H1 (cell line): ENCODE measurements around the gene AGRN. TPM values are rescaled to one million over a fixed set of nuclear protein-coding genes. Genes with fewer than 3 reads are reported as not detected.

ENCODE experiments used
- CTCF ChIA-PET: fragments of 300-600 bp; sonication (Branson Sonifier 250); formaldehyde crosslinking; loops from one replicate; lab custom pipeline; 2021; ENCODE audit not compliant: partially characterized antibody; lab: Charles Lee
- POLR2A ChIA-PET: fragments of 300-600 bp; sonication (Branson Sonifier 250); formaldehyde crosslinking; loops from one replicate; lab custom pipeline; 2021; ENCODE audit warnings: inconsistent platforms; ENCODE audit not compliant: partially characterized antibody; lab: Charles Lee
- DNase-seq, 2 experiments: peaks; one replicate each; pipeline versions ENCODE4 v3.0.0 to v3.0.0-alpha.2; 2010 to 2022; ENCODE audit warnings: low spot score in 2 of 2, low read depth in 1 of 2, mixed read lengths in 1 of 2
- FAIRE-seq: peaks from 2 replicates; lab custom pipeline; 2011; peaks lifted over from hg19 to GRCh38; lab: Jason Lieb, UNC
- H2AFZ ChIP-seq: 2 replicates; pipeline ENCODE4 v1.8.1; 2012; ENCODE audit warnings: low read length, inconsistent platforms
- H2AK5ac ChIP-seq: 2 replicates; pipeline ENCODE4 v1.6.1; 2013; ENCODE audit warnings: low read depth, low read length
- H2BK120ac ChIP-seq: replicated peaks from 2 replicates; pipeline ENCODE3; 2013; ENCODE audit warnings: low read depth, low read length, inconsistent platforms
- H2BK12ac ChIP-seq: 2 replicates; pipeline ENCODE4 v1.6.1; 2013; ENCODE audit warnings: low read depth, low read length
- H2BK15ac ChIP-seq: 2 replicates; pipeline ENCODE4 v1.6.1; 2013; ENCODE audit warnings: low read length
- H2BK20ac ChIP-seq: 2 replicates; pipeline ENCODE4 v1.6.1; 2013; ENCODE audit warnings: low read length
- H2BK5ac ChIP-seq: 2 replicates; pipeline ENCODE4 v1.6.1; 2013; ENCODE audit warnings: low read depth, low read length
- H3K14ac ChIP-seq: 2 replicates; pipeline ENCODE4 v1.6.1; 2013; ENCODE audit warnings: inconsistent platforms; ENCODE audit not compliant: insufficient read length
- H3K18ac ChIP-seq: 2 replicates; pipeline ENCODE4 v1.6.1; 2013; ENCODE audit warnings: low read length; ENCODE audit errors: extremely low read depth
- H3K23ac ChIP-seq: 2 replicates; pipeline ENCODE4 v1.6.1; 2013; ENCODE audit warnings: inconsistent platforms; ENCODE audit not compliant: insufficient read length
- H3K23me2 ChIP-seq: 2 replicates; pipeline ENCODE4 v1.6.1; 2013; ENCODE audit warnings: low read depth, low read length
- H3K27ac ChIP-seq: 2 replicates; pipeline ENCODE4 v1.6.1; 2011; ENCODE audit warnings: low read depth, low read length, inconsistent platforms
- H3K27me3 ChIP-seq, 4 experiments: replicated peaks in 1 of 4; 1 replicate in 1 of 4; 2 replicates in 3 of 4; pipeline versions ENCODE4 v1.6.1 to v1.8.1; 2011 to 2013; ENCODE audit warnings: low read length in 3 of 4, mild to moderate bottlenecking in 3 of 4, inconsistent platforms in 2 of 4, mixed read lengths in 2 of 4, moderate library complexity in 1 of 4; ENCODE audit not compliant: control insufficient read depth in 3 of 4, insufficient read depth in 3 of 4; ENCODE audit errors: extremely low read depth in 1 of 4
- H3K36me3 ChIP-seq, 4 experiments: 2 replicates each; pipeline versions ENCODE4 v1.6.1 to v1.8.1; 2011 to 2013; ENCODE audit warnings: mild to moderate bottlenecking in 4 of 4, low read length in 3 of 4, moderate library complexity in 2 of 4, control low read depth in 1 of 4, inconsistent platforms in 1 of 4; ENCODE audit not compliant: insufficient read depth in 4 of 4, control insufficient read depth in 2 of 4
- H3K4ac ChIP-seq: replicated peaks from 2 replicates; pipeline ENCODE3; 2013; ENCODE audit warnings: low read length, low read depth, mixed read lengths, inconsistent platforms; ENCODE audit not compliant: insufficient read length
- H3K4me1 ChIP-seq, 4 experiments: replicated peaks in 1 of 4; 1 replicate in 1 of 4; 2 replicates in 3 of 4; pipeline versions ENCODE4 v1.6.1 to v1.8.1; 2011 to 2013; ENCODE audit warnings: low read length in 3 of 4, inconsistent platforms in 2 of 4, mixed read lengths in 1 of 4; ENCODE audit not compliant: insufficient read depth in 4 of 4, control insufficient read depth in 3 of 4
- H3K4me2 ChIP-seq, 2 experiments: 2 replicates each; pipeline versions ENCODE4 v1.6.1 to v1.8.1; 2011 to 2013; ENCODE audit warnings: low read depth in 2 of 2, low read length in 2 of 2, control low read depth in 1 of 2, inconsistent platforms in 1 of 2, mild to moderate bottlenecking in 1 of 2; ENCODE audit not compliant: insufficient read depth in 1 of 2
- H3K4me3 ChIP-seq, 4 experiments: fragments of 200-600, 300-600 bp in 1 of 4; sonication (generic), shearing (Covaris generic), sonication (Bioruptor Twin) in 1 of 4; 2 replicates each; pipeline versions ENCODE4 v1.5.1 to v1.8.1; 2011 to 2016; ENCODE audit warnings: low read length in 4 of 4, low read depth in 3 of 4, control low read depth in 2 of 4, inconsistent platforms in 2 of 4, mild to moderate bottlenecking in 2 of 4, mixed read lengths in 1 of 4, moderate library complexity in 1 of 4; ENCODE audit not compliant: insufficient read depth in 2 of 4; ENCODE audit errors: extremely low read depth in 1 of 4
- H3K56ac ChIP-seq: replicated peaks from 2 replicates; pipeline ENCODE3; 2013; ENCODE audit warnings: low read depth, mild to moderate bottlenecking, mixed read lengths, low read length, inconsistent platforms; ENCODE audit not compliant: insufficient read length
- H3K79me1 ChIP-seq: 2 replicates; pipeline ENCODE4 v1.6.1; 2013; ENCODE audit warnings: low read depth, low read length, control low read depth
- H3K79me2 ChIP-seq, 2 experiments: 2 replicates each; pipeline versions ENCODE4 v1.6.1 to v1.8.1; 2012 to 2013; ENCODE audit warnings: low read length in 2 of 2, mild to moderate bottlenecking in 2 of 2, inconsistent platforms in 1 of 2; ENCODE audit not compliant: insufficient read depth in 2 of 2, control insufficient read depth in 1 of 2
- H3K9ac ChIP-seq, 4 experiments: replicated peaks in 1 of 4; 1 replicate in 1 of 4; 2 replicates in 3 of 4; pipeline versions ENCODE4 v1.6.1 to v1.8.1; 2011 to 2013; ENCODE audit warnings: low read depth in 3 of 4, low read length in 3 of 4, control low read depth in 2 of 4, mild to moderate bottlenecking in 2 of 4, moderate library complexity in 2 of 4, inconsistent platforms in 1 of 4; ENCODE audit errors: extremely low read depth in 1 of 4
- H3K9me3 ChIP-seq, 2 experiments: 2 replicates each; pipeline versions ENCODE4 v1.6.1 to v1.8.1; 2012 to 2013; ENCODE audit warnings: mild to moderate bottlenecking in 2 of 2, moderate library complexity in 2 of 2, control low read depth in 1 of 2, inconsistent platforms in 1 of 2, low read depth in 1 of 2, low read length in 1 of 2, mixed read lengths in 1 of 2; ENCODE audit not compliant: insufficient read depth in 2 of 2
- H4K20me1 ChIP-seq, 2 experiments: replicated peaks in 1 of 2; 2 replicates each; pipeline versions ENCODE3 to v1.8.1; 2011 to 2013; ENCODE audit warnings: inconsistent platforms in 2 of 2, low read length in 2 of 2, mild to moderate bottlenecking in 1 of 2; ENCODE audit not compliant: insufficient read depth in 2 of 2, control insufficient read depth in 1 of 2
- H4K5ac ChIP-seq: 2 replicates; pipeline ENCODE4 v1.6.1; 2013; ENCODE audit warnings: low read length, low read depth, mixed read lengths, inconsistent platforms; ENCODE audit not compliant: insufficient read length
- H4K8ac ChIP-seq: 2 replicates; pipeline ENCODE4 v1.8.0; 2013; ENCODE audit warnings: mild to moderate bottlenecking, moderate library complexity, low read length, inconsistent platforms; ENCODE audit not compliant: insufficient read depth; ENCODE audit errors: extremely low read depth
- H4K91ac ChIP-seq: replicated peaks from 2 replicates; pipeline ENCODE3; 2013; ENCODE audit warnings: low read length, mixed read lengths, inconsistent platforms; ENCODE audit not compliant: insufficient read length
- CBX8 ChIP-seq: fragments of 300-800, 300-1000 bp; sonication (generic); IDR thresholded peaks from 2 replicates; pipeline ENCODE4 v1.7.1; 2016; ENCODE audit warnings: low read depth, low read length, borderline replicate concordance
- CHD1 ChIP-seq: IDR thresholded peaks from 2 replicates; pipeline ENCODE4 v1.6.1; 2012; ENCODE audit warnings: low read depth, low read length, improper control_type of control experiment
- GTF2F1 ChIP-seq: IDR thresholded peaks from 2 replicates; pipeline ENCODE4 v1.6.1; 2012; ENCODE audit warnings: low read depth, low read length, improper control_type of control experiment, borderline replicate concordance
- POU5F1 ChIP-seq: IDR thresholded peaks from 2 replicates; pipeline ENCODE4 v1.6.1; 2011; ENCODE audit warnings: low read depth, mild to moderate bottlenecking, low read length, moderate library complexity
- RFX5 ChIP-seq: IDR thresholded peaks from 2 replicates; pipeline ENCODE4 v1.6.1; 2011; ENCODE audit warnings: low read depth, low read length, improper control_type of control experiment, borderline replicate concordance
- SIX5 ChIP-seq: IDR thresholded peaks from 2 replicates; pipeline ENCODE4 v1.6.1; 2011; ENCODE audit warnings: mild to moderate bottlenecking, low read depth, low read length
- TEAD4 ChIP-seq: IDR thresholded peaks from 2 replicates; pipeline ENCODE4 v1.6.1; 2012; ENCODE audit warnings: low read depth, low read length, inconsistent platforms, mixed read lengths
- WGBS, 2 experiments: shearing (Covaris generic) in 1 of 2; methylation state at CpG; one replicate each; pipeline versions ENCODE4 v1.1.6 to v1.1.7; 2013 to 2015; ENCODE audit warnings: low lambda C conversion rate in 2 of 2, mixed read lengths in 2 of 2, inconsistent platforms in 1 of 2, low coverage in 1 of 2, missing lambda C conversion rate in 1 of 2; ENCODE audit not compliant: insufficient replicate concordance in 2 of 2, insufficient coverage in 1 of 2, insufficient read length in 1 of 2; ENCODE audit errors: extremely low coverage in 1 of 2, missing lambda C conversion rate in 1 of 2; 5-methylcytosine and 5-hydroxymethylcytosine counted together
- polyA plus RNA-seq, 7 experiments: library from polyadenylated mRNA; depleted of rRNA in 3 of 7; stranded (reverse) in 5 of 7; unstranded in 2 of 7; fragments of >200 nt in 5 of 7; fragments of 200-250 nt in 2 of 7; gene quantifications; 1 replicate in 5 of 7; 2 replicates in 1 of 7; 4 replicates in 1 of 7; pipeline versions ENCODE4 v1.2.1 to v1.2.3, GENCODE V29; 2011 to 2013; ENCODE audit warnings: missing spikeins in 2 of 7, mixed read lengths in 2 of 7
- total RNA-seq: library from RNA; stranded (reverse); fragmentation: NEBNext Ultra II Directional; extraction: Animal tissue kit (Norgen Biotek cat#: 25700); gene quantifications from 2 replicates; pipeline ENCODE4 v1.2.1, GENCODE V29; 2021
- TF ChIP-seq, protein P1 (sequence below): IDR thresholded peaks from 2 replicates; pipeline ENCODE4 v1.6.1; 2012; ENCODE audit warnings: low read length, inconsistent platforms

Gene AGRN
- total and polyA plus RNA-seq, 2 of the 8 experiments (the other 6 are each of a cell fraction or from before 2014, with no cell fraction given): 52.3 to 155 TPM

DNA sequence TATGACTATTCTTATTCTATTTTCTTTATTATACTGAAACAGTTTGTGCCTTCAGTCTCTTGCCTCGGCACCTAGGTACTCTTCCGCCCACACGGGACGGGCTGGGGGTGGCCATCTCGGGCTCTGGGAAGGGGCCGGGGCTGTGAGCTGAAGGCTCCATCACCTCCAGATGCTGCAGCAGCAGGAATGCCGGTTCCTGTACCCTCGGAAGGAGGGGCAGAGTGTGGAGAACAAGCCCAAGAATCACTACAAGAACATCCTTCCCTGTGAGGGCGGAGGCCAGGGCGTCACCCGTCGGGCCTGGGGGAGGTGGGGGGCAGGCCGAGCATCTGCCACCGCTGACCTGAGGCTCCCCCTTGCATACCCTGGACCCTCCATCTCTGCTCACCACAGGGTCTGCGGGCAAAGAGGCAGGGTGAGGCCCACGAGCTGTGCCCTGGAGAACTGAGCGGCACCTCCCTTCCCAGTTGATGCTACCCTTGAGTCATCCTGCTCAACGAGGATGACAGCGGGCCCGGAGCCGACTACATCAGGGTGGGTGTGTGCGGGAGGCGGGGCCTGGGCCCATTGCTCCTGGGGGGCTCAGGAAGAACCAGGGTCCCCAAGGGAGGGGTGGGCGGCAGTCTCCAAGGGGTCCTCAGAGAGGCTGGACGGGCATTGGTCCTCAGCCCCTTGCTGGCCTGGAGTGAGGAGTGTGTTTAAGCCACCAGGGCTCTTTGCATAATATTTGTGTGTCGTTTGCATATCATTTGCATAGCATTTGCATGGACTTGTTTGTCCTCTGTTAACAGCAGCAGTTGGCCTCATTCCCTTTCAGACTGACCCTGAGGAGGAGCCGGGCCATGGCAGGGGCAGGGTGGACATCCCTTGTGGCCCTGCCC lies 46.7 kb downstream of the AGRN start:
- Histone ChIP-seq H4K5ac (no peak overlapping the region), H2BK5ac (no peak overlapping the region), H3K23ac (no peak overlapping the region), H3K56ac (no peak overlapping the region), H3K27me3 (peaks cover 4 to 27% (median 22%) of the 10 kb centered on the region in 4 experiments), H3K9ac (no peak overlapping the region), H4K8ac (peak overlapping the region; percentile 51; the same call in 1 of the 2 replicates), H3K79me1 (no peaks in the 10 kb centered on the region), H2BK20ac (no peak overlapping the region), H2BK12ac (no peak overlapping the region), H3K14ac (no peak overlapping the region), H2AK5ac (no peak overlapping the region), H4K91ac (no peak overlapping the region), H3K4ac (no peak overlapping the region), H4K20me1 (peaks cover 0 to 16% of the 10 kb centered on the region in 2 experiments), H3K18ac (no peak overlapping the region), H2BK15ac (no peak overlapping the region), H3K36me3 (no peaks in the 10 kb centered on the region), H3K4me1 (peaks cover 0 to 15% (median 7%) of the 10 kb centered on the region in 4 experiments; a peak in 5 of 7 replicates), H3K27ac (no peak overlapping the region), H2AFZ (no peak overlapping the region), H2BK120ac (no peak overlapping the region), H3K4me2 (no peak overlapping the region), H3K79me2 (no peaks in the 10 kb centered on the region), H3K9me3 (no peaks in the 10 kb centered on the region), H3K23me2 (peaks cover 7% of the 10 kb centered on the region; the same call in 1 of the 2 replicates), H3K4me3 (no peak overlapping the region)
- 84% methylated on average over 27 of the region's 27 CpGs; no CpG with 5 or more reads in 1 of the 2 experiments for WGBS, 2 experiments
- TF ChIP-seq CHD1: no peak
- TF ChIP-seq TEAD4: no peak
- no peak for TF ChIP-seq GTF2F1
- no peak for TF ChIP-seq POU5F1
- TF ChIP-seq SIX5: no peak
- TF ChIP-seq, protein P1, sequence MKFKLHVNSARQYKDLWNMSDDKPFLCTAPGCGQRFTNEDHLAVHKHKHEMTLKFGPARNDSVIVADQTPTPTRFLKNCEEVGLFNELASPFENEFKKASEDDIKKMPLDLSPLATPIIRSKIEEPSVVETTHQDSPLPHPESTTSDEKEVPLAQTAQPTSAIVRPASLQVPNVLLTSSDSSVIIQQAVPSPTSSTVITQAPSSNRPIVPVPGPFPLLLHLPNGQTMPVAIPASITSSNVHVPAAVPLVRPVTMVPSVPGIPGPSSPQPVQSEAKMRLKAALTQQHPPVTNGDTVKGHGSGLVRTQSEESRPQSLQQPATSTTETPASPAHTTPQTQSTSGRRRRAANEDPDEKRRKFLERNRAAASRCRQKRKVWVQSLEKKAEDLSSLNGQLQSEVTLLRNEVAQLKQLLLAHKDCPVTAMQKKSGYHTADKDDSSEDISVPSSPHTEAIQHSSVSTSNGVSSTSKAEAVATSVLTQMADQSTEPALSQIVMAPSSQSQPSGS: no peak
- TF ChIP-seq RFX5: no peak
- no peak for TF ChIP-seq CBX8
- POLR2A ChIA-PET: interaction anchor here (1.3 to 2.2 kb wide), 4 partner anchors 10 to 34 kb away, joined by 4 to 6 read pairs (median 4); no protein-coding TSS in a partner anchor
- DNase-seq: no peak
- no peak for FAIRE-seq
- CTCF ChIA-PET: interaction anchor here (0.8 to 5.8 kb wide), 6 partner anchors 13 to 91 kb away, joined by 3 to 80 read pairs (median 4); partner anchors contain the start of gene PERM1
